Smooth muscle cell (in vitro differentiated cells): Measurements from ENCODE around the gene DEAF1. TPM values are rescaled to one million over a fixed set of nuclear protein-coding genes. Genes with fewer than 3 reads are reported as not detected.

Source experiments
- DNase-seq: peaks from one replicate; lab custom pipeline; 2025; ENCODE audit not compliant: unreplicated experiment; lab: John Stamatoyannopoulos, UW
- H2AFZ ChIP-seq: fragments of 200-600 bp; sonication (generic); 2 replicates; pipeline ENCODE4 v1.6.0; 2016; ENCODE audit warnings: antibody characterized with exemption, low read depth, mild to moderate bottlenecking
- H3F3A ChIP-seq: fragments of 200-600 bp; sonication (generic); 2 replicates; pipeline ENCODE4 v1.6.0; 2017; ENCODE audit warnings: antibody characterized with exemption, low read depth
- H3K27ac ChIP-seq: fragments of 200-600 bp; sonication (generic); 2 replicates; pipeline ENCODE4 v1.5.1; 2016; ENCODE audit warnings: low read depth, mild to moderate bottlenecking
- H3K27me3 ChIP-seq: fragments of 200-600 bp; sonication (generic); 2 replicates; pipeline ENCODE4 v1.6.1; 2016; ENCODE audit warnings: low read depth, mild to moderate bottlenecking
- H3K36me3 ChIP-seq: fragments of 200-600 bp; sonication (generic); 2 replicates; pipeline ENCODE4 v1.5.1; 2016; ENCODE audit warnings: low read depth
- H3K4me1 ChIP-seq: fragments of 200-600 bp; sonication (generic); 2 replicates; pipeline ENCODE4 v1.5.1; 2016; ENCODE audit warnings: low read depth
- H3K4me2 ChIP-seq: fragments of 200-600 bp; sonication (generic); 2 replicates; pipeline ENCODE4 v1.6.0; 2016; ENCODE audit warnings: mild to moderate bottlenecking
- H3K4me3 ChIP-seq: fragments of 200-600 bp; sonication (generic); 2 replicates; pipeline ENCODE4 v1.5.1; 2016; ENCODE audit warnings: mild to moderate bottlenecking
- H3K79me2 ChIP-seq: fragments of 200-600 bp; sonication (generic); 2 replicates; pipeline ENCODE4 v1.6.0; 2016; ENCODE audit warnings: low read depth, mild to moderate bottlenecking
- H3K9ac ChIP-seq: fragments of 200-600 bp; sonication (generic); 2 replicates; pipeline ENCODE4 v1.6.0; 2016; ENCODE audit warnings: low read depth
- H3K9me3 ChIP-seq: fragments of 200-600 bp; sonication (generic); replicated peaks from 2 replicates; pipeline ENCODE4 v1.5.1; 2016; ENCODE audit warnings: low read depth
- H4K20me1 ChIP-seq: fragments of 200-600 bp; sonication (generic); 2 replicates; pipeline ENCODE4 v1.6.0; 2016; ENCODE audit warnings: low read depth
- CTCF ChIP-seq: fragments of 200-600 bp; sonication (generic); IDR thresholded peaks from 2 replicates; pipeline ENCODE4 v1.5.1; 2017; ENCODE audit warnings: borderline replicate concordance, mild to moderate bottlenecking, antibody characterized with exemption; ENCODE audit not compliant: insufficient read depth, poor library complexity, severe bottlenecking
- WGBS: methylation state at CpG from one replicate; pipeline ENCODE4 v1.1.7; 2016; ENCODE audit warnings: low lambda C conversion rate; 5-methylcytosine and 5-hydroxymethylcytosine counted together
- polyA plus RNA-seq: library from polyadenylated mRNA; unstranded; fragments of >200 nt; fragmentation: Nextera tagmentation; extraction: Ambion mirVana; gene quantifications from 2 replicates; pipeline ENCODE4 v1.2.1, GENCODE V29; 2016
- total RNA-seq: library from RNA; depleted of rRNA; stranded (reverse); fragments of >200 nt; gene quantifications from 2 replicates; pipeline ENCODE4 v1.2.3, GENCODE V29; 2014

Gene DEAF1
- total and polyA plus RNA-seq, 2 experiments from 2014 or later, result 18.7 to 39.2 TPM

GRCh38 chr11:680476-680875, 14.5 kb downstream of the DEAF1 start:
- WGBS, result 98% methylated on average over 19 of the region's 19 CpGs
- Histone ChIP-seq H2AFZ (no peak overlapping the region), H3F3A (no peaks in the 10 kb centered on the region), H3K79me2 (no peaks in the 10 kb centered on the region), H3K4me1 (no peaks in the 10 kb centered on the region), H3K4me3 (no peak overlapping the region), H3K27ac (no peak overlapping the region), H3K27me3 (no peaks in the 10 kb centered on the region), H3K9me3 (no peaks in the 10 kb centered on the region), H4K20me1 (peaks cover 8% of the 10 kb centered on the region), H3K4me2 (no peak overlapping the region), H3K9ac (no peak overlapping the region), H3K36me3 (peaks cover 8% of the 10 kb centered on the region)
- no peak for DNase-seq
- no peak for TF ChIP-seq CTCF

- H3K36me3 ChIP-seq, result peaks cover 8% of the 10 kb centered on the region
- no peak overlapping the region for H3K4me2 ChIP-seq
- no peaks in the 10 kb centered on the region for H3K79me2 ChIP-seq
- TF ChIP-seq CTCF, result no peak
- no peaks in the 10 kb centered on the region for H3K27me3 ChIP-seq
- peaks cover 12% of the 10 kb centered on the region for H4K20me1 ChIP-seq
- H3K27ac ChIP-seq, result no peak overlapping the region
- no peak overlapping the region for H3K4me3 ChIP-seq
- WGBS, result 95% methylated on average over 36 of the region's 36 CpGs
- no peak for DNase-seq
- no peaks in the 10 kb centered on the region for H3K9me3 ChIP-seq
- no peak overlapping the region for H2AFZ ChIP-seq
- no peak overlapping the region for H3K9ac ChIP-seq
- no peaks in the 10 kb centered on the region for H3K4me1 ChIP-seq
- H3F3A ChIP-seq, result no peaks in the 10 kb centered on the region
Observed at GRCh38 chr11:679271-680207, 15.5 kb downstream of the DEAF1 start.

GRCh38 chr11:678297-678696, 16.7 kb downstream of the DEAF1 start:
- no peaks in the 10 kb centered on the region for H3K9me3 ChIP-seq
- H2AFZ ChIP-seq, result no peak overlapping the region
- H3K4me1 ChIP-seq, result no peaks in the 10 kb centered on the region
- H3K4me2 ChIP-seq, result no peak overlapping the region
- WGBS, result 99% methylated on average over 3 of the region's 3 CpGs
- no peak overlapping the region for H3K27ac ChIP-seq
- H3K79me2 ChIP-seq, result no peaks in the 10 kb centered on the region
- H3K36me3 ChIP-seq, result peaks cover 3% of the 10 kb centered on the region
- H3F3A ChIP-seq, result no peaks in the 10 kb centered on the region
- H3K27me3 ChIP-seq, result no peaks in the 10 kb centered on the region
- no peak overlapping the region for H3K9ac ChIP-seq
- DNase-seq, result no peak
- H4K20me1 ChIP-seq, result peaks cover 12% of the 10 kb centered on the region
- H3K4me3 ChIP-seq, result no peak overlapping the region
- no peak for TF ChIP-seq CTCF
